SK-N-SH (cell line): ENCODE results near the gene MAN1B1. TPM values are rescaled to one million over a fixed set of nuclear protein-coding genes. Genes with fewer than 3 reads are reported as not detected.
A peak's percentile ranks its signal among the peaks of the same experiment; 100 is the strongest.

Source experiments
- CTCF ChIA-PET: fragments of 300-600, 350-600 bp; formaldehyde crosslinking; extraction: SDS; loops from one replicate; lab custom pipeline; 2021; lab: Yijun Ruan, JAX
- POLR2A ChIA-PET: fragments of 350-600 bp; sonication (Branson Sonifier 250); formaldehyde crosslinking; extraction: SDS; loops from one replicate; lab custom pipeline; 2020; ENCODE audit warnings: antibody characterized with exemption, inconsistent platforms; lab: Yijun Ruan, JAX
- DNase-seq: peaks from one replicate; pipeline ENCODE4 v3.0.0; 2012
- H2AFZ ChIP-seq: fragments of 200-600 bp; sonication (generic); 2 replicates; pipeline ENCODE4 v1.8.1; 2016; ENCODE audit warnings: antibody characterized with exemption, mild to moderate bottlenecking, low read depth
- H3F3A ChIP-seq: fragments of 200-600 bp; sonication (generic); replicated peaks from 2 replicates; pipeline ENCODE3; 2016; ENCODE audit warnings: antibody characterized with exemption, mild to moderate bottlenecking; ENCODE audit not compliant: insufficient read depth
- H3K27ac ChIP-seq, 2 experiments: fragments of 200-500 bp in 1 of 2; fragments of 200-600 bp in 1 of 2; sonication (Bioruptor generic) in 1 of 2; sonication (generic), shearing (Covaris generic) in 1 of 2; 2 replicates each; pipeline versions ENCODE4 v1.5.1 to v1.6.1; 2014 to 2016; ENCODE audit warnings: low read depth in 2 of 2, inconsistent platforms in 1 of 2, low read length in 1 of 2, mild to moderate bottlenecking in 1 of 2, mixed read lengths in 1 of 2
- H3K27me3 ChIP-seq: fragments of 200-600 bp; sonication (generic), shearing (Covaris generic); 2 replicates; pipeline ENCODE4 v1.6.1; 2016; ENCODE audit warnings: mixed run types; ENCODE audit not compliant: insufficient read depth
- H3K36me3 ChIP-seq, 2 experiments: fragments of 200-500 bp in 1 of 2; fragments of 200-600 bp in 1 of 2; sonication (Bioruptor generic) in 1 of 2; sonication (generic) in 1 of 2; replicated peaks in 1 of 2; 2 replicates each; pipeline versions ENCODE3 to v1.5.1; 2014 to 2016; ENCODE audit warnings: low read length in 1 of 2, mild to moderate bottlenecking in 1 of 2; ENCODE audit not compliant: insufficient read depth in 2 of 2, control insufficient read depth in 1 of 2
- H3K4me1 ChIP-seq, 2 experiments: fragments of 200-500 bp in 1 of 2; fragments of 200-600 bp in 1 of 2; sonication (Bioruptor generic) in 1 of 2; sonication (generic), shearing (Covaris generic) in 1 of 2; 2 replicates each; pipeline versions ENCODE4 v1.5.1 to v1.6.1; 2014 to 2016; ENCODE audit warnings: low read depth in 1 of 2, low read length in 1 of 2, mixed run types in 1 of 2; ENCODE audit not compliant: insufficient read depth in 2 of 2, control insufficient read depth in 1 of 2
- H3K4me2 ChIP-seq: fragments of 200-600 bp; sonication (generic), shearing (Covaris generic); 2 replicates; pipeline ENCODE4 v1.6.1; 2017; ENCODE audit warnings: mixed run types
- H3K4me3 ChIP-seq, 2 experiments: fragments of 200-500 bp in 1 of 2; fragments of 200-600 bp in 1 of 2; sonication (Bioruptor generic) in 1 of 2; sonication (generic), shearing (Covaris generic) in 1 of 2; 2 replicates each; pipeline versions ENCODE4 v1.5.1 to v1.8.1; 2014 to 2016; ENCODE audit warnings: low read depth in 2 of 2, inconsistent platforms in 1 of 2, low read length in 1 of 2, mild to moderate bottlenecking in 1 of 2, mixed read lengths in 1 of 2, moderate library complexity in 1 of 2
- H3K79me2 ChIP-seq: fragments of 200-600 bp; sonication (generic); 2 replicates; pipeline ENCODE4 v1.8.1; 2017; ENCODE audit warnings: mild to moderate bottlenecking; ENCODE audit not compliant: insufficient read depth
- H3K9ac ChIP-seq: fragments of 200-600 bp; sonication (generic); 2 replicates; pipeline ENCODE4 v1.6.1; 2017; ENCODE audit warnings: mixed run types
- H3K9me2 ChIP-seq: fragments of 200-600 bp; sonication (generic); 2 replicates; pipeline ENCODE4 v1.6.1; 2017; ENCODE audit warnings: mixed run types
- H3K9me3 ChIP-seq: fragments of 200-600 bp; sonication (generic); 2 replicates; pipeline ENCODE4 v1.6.1; 2017; ENCODE audit warnings: mixed run types, mild to moderate bottlenecking, moderate library complexity
- H4K20me1 ChIP-seq: fragments of 200-600 bp; sonication (generic); 2 replicates; pipeline ENCODE4 v1.6.1; 2017; ENCODE audit warnings: mild to moderate bottlenecking, mixed run types; ENCODE audit not compliant: insufficient read depth
- CHD2 ChIP-seq: fragments of 150-350 bp; IDR thresholded peaks from 2 replicates; pipeline ENCODE4 v1.6.1; 2018; ENCODE audit warnings: low read length; ENCODE audit not compliant: partially characterized antibody
- ELF1 ChIP-seq: IDR thresholded peaks from 2 replicates; pipeline ENCODE4 v1.4.0; 2012
- EP300 ChIP-seq, 2 experiments: IDR thresholded peaks; 2 replicates each; pipeline versions ENCODE4 v1.4.0 to v1.6.1; 2012; ENCODE audit warnings: borderline replicate concordance in 1 of 2, low read depth in 1 of 2, low read length in 1 of 2
- EZH2phosphoT487 ChIP-seq: fragments of 200-600 bp; sonication (generic); IDR thresholded peaks from 2 replicates; pipeline ENCODE4 v1.6.1; 2017; ENCODE audit warnings: low read depth, mixed run types, mild to moderate bottlenecking, antibody characterized with exemption, moderate library complexity, borderline replicate concordance
- FOSL2 ChIP-seq: IDR thresholded peaks from 2 replicates; pipeline ENCODE4 v1.4.0; 2012; ENCODE audit warnings: low read depth, mild to moderate bottlenecking, moderate library complexity, borderline replicate concordance
- FOXJ3 ChIP-seq: sonication (generic); formaldehyde crosslinking; IDR thresholded peaks from 2 replicates; pipeline ENCODE4 v1.5.1; 2020; ENCODE audit warnings: mild to moderate bottlenecking, missing genetic modification reagents
- FOXM1 ChIP-seq: IDR thresholded peaks from 2 replicates; pipeline ENCODE4 v1.4.0; 2012; ENCODE audit warnings: low read depth, mild to moderate bottlenecking
- GATA2 ChIP-seq: sonication (generic); formaldehyde crosslinking; IDR thresholded peaks from 2 replicates; pipeline ENCODE4 v1.5.0; 2020; ENCODE audit warnings: mild to moderate bottlenecking, missing genetic modification reagents
- JUND ChIP-seq: IDR thresholded peaks from 2 replicates; pipeline ENCODE4 v1.4.0; 2012
- MEF2A ChIP-seq: IDR thresholded peaks from 2 replicates; pipeline ENCODE4 v1.4.0; 2012; ENCODE audit warnings: low read depth, borderline replicate concordance
- NFIC ChIP-seq: IDR thresholded peaks from 2 replicates; pipeline ENCODE4 v1.4.0; 2012; ENCODE audit warnings: borderline replicate concordance
- NRF1 ChIP-seq: IDR thresholded peaks from 2 replicates; pipeline ENCODE4 v1.6.1; 2012; ENCODE audit warnings: low read depth, mild to moderate bottlenecking, low read length
- POLR2AphosphoS5 ChIP-seq: IDR thresholded peaks from 2 replicates; pipeline ENCODE4 v1.6.1; 2012; ENCODE audit warnings: low read depth, low read length
- RAD21 ChIP-seq: IDR thresholded peaks from 2 replicates; pipeline ENCODE4 v1.6.1; 2012; ENCODE audit warnings: mild to moderate bottlenecking, low read length
- RCOR1 ChIP-seq: fragments of 150-350 bp; IDR thresholded peaks from 2 replicates; pipeline ENCODE4 v1.6.1; 2017; ENCODE audit warnings: antibody characterized with exemption, low read length
- RFX5 ChIP-seq: IDR thresholded peaks from 2 replicates; pipeline ENCODE4 v1.6.1; 2012; ENCODE audit warnings: mild to moderate bottlenecking, improper control_type of control experiment, low read length
- RXRA ChIP-seq: IDR thresholded peaks from 2 replicates; pipeline ENCODE4 v1.4.0; 2012; ENCODE audit warnings: low read depth, mild to moderate bottlenecking, borderline replicate concordance
- SIN3A ChIP-seq: IDR thresholded peaks from 2 replicates; pipeline ENCODE4 v1.6.1; 2012; ENCODE audit warnings: low read depth, mild to moderate bottlenecking, low read length, moderate library complexity, borderline replicate concordance
- SMC3 ChIP-seq: IDR thresholded peaks from 2 replicates; pipeline ENCODE4 v1.6.1; 2012; ENCODE audit warnings: low read depth, low read length, improper control_type of control experiment
- TEAD4 ChIP-seq: IDR thresholded peaks from 2 replicates; pipeline ENCODE4 v1.4.0; 2012; ENCODE audit warnings: mild to moderate bottlenecking, borderline replicate concordance; ENCODE audit not compliant: insufficient read depth
- YY1 ChIP-seq: IDR thresholded peaks from 2 replicates; pipeline ENCODE4 v1.4.0; 2012; ENCODE audit warnings: low read depth, mild to moderate bottlenecking
- WGBS: methylation state at CpG from one replicate; pipeline ENCODE4 v1.1.6; 2017; ENCODE audit warnings: low lambda C conversion rate; 5-methylcytosine and 5-hydroxymethylcytosine counted together
- polyA plus RNA-seq, 3 experiments: library from polyadenylated mRNA; depleted of rRNA; stranded (reverse); fragments of >200 nt; gene quantifications; 2 replicates each; pipeline ENCODE4 v1.2.3, GENCODE V29; 2012
- TF ChIP-seq, protein P1 (sequence below): IDR thresholded peaks from 2 replicates; pipeline ENCODE4 v1.4.0; 2012; ENCODE audit warnings: low read depth, borderline replicate concordance
- TF ChIP-seq, protein P2 (sequence below): IDR thresholded peaks from 2 replicates; pipeline ENCODE4 v1.4.0; 2012; ENCODE audit warnings: low read depth
- TF ChIP-seq, protein P3 (sequence below): IDR thresholded peaks from 2 replicates; pipeline ENCODE4 v1.6.1; 2012; ENCODE audit warnings: mild to moderate bottlenecking, low read depth, low read length, moderate library complexity
- TF ChIP-seq, protein P4 (sequence below): IDR thresholded peaks from 2 replicates; pipeline ENCODE4; 2012
- TF ChIP-seq, protein P5 (sequence below): fragments of 150-350 bp; IDR thresholded peaks from 2 replicates; pipeline ENCODE4 v1.6.1; 2016; ENCODE audit warnings: mild to moderate bottlenecking, low read depth, low read length

MAN1B1 gene
- polyA plus RNA-seq, 1 of the 3 experiments (the other 2 are of a cell fraction): 57.8 TPM

DNA sequence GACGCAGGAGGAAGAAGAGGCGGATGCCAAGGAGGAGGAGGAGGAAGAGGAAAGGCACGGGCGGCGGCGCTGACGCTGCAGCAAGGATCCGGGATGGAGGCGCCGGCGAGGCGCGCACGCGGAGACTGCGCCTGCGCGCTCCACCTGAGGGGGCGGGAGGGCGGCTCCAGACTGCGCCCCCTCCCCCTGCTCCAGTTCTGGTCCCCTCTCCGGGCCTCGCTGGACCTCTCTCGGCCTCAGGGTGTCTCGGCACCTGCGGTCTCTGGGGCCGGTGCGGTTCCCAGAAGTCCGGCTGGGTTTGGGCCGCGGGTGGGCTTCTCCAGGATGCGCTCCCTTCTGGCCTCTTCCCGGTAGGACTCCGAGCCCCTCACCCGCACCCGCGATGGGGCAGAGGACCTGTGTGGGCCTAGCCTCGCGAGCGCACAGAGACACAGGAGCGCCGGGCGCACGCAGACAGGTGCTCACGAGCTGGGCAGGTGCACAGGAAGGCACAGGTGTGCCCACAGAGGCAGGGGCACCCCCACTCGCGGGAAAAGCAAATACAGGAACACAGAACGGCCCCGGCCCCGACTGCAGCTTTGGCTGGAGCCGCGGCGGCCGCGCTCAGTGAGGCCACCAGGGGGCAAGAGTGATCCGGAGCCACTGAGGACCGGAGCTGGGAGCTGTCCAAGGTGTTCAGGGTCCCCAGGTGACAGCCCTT, 40.5 kb upstream of the MAN1B1 start, which contains the start of gene NPDC1:
Gene NPDC1 (minus strand): TSS at position 90 of the 700 bp plus-strand sequence. CDS start 188 bp downstream, outside the sequence.
- peak within 1 kb of the TSS; percentile 62 to 73 for H3K4me3 ChIP-seq
- H3K27ac ChIP-seq: peak within 1 kb of the TSS in 1 of 2 experiments; percentile 78; a peak in 2 of 4 replicates
- no peaks in the 10 kb centered on the region for H3K36me3 ChIP-seq
- 0 out of 2 replicates have a peak, but pooled peaks cover 5% of the 10 kb centered on the region for H3K27me3 ChIP-seq
- no peaks in the 10 kb centered on the region for H3K9me3 ChIP-seq
- H3F3A ChIP-seq: peaks cover 3% of the 10 kb centered on the region
- H2AFZ ChIP-seq: peak within 1 kb of the TSS; percentile 84; the same call in 1 of the 2 replicates
- no peaks in the 10 kb centered on the region for H3K79me2 ChIP-seq
- H3K4me1 ChIP-seq: peaks cover 11 to 25% of the 10 kb centered on the region in 2 experiments; a peak in 2 of 4 replicates
- H3K9me2 ChIP-seq: no peaks in the 10 kb centered on the region
- H3K4me2 ChIP-seq: peak within 1 kb of the TSS; percentile 96
- CTCF ChIA-PET: interaction anchor here (0.5 to 19.8 kb wide), 32 partner anchors 9 to 317 kb away, joined by 3 to 803 read pairs (median 5); partner anchors contain the start of genes ABCA2, C8G, CYSRT1 and DPP7
- peaks cover 26% of the 10 kb centered on the region for H4K20me1 ChIP-seq
- WGBS: 4% methylated on average over 16 of the region's 57 CpGs
- peak; percentile 96 for DNase-seq
- POLR2A ChIA-PET: interaction anchor here (1.3 to 1.7 kb wide), 4 partner anchors 9 to 40 kb away, joined by 4 to 12 read pairs (median 8); partner anchors contain the start of genes MAN1B1 and SAPCD2
- H3K9ac ChIP-seq: peak within 1 kb of the TSS; percentile 41
- TF ChIP-seq RXRA: no peak
- TF ChIP-seq EP300 (IDR thresholded peaks at IDR 0.05; ENCODE audit: borderline replicate concordance in 1 of 2, low read depth in 1 of 2, low read length in 1 of 2): no peak
- TF ChIP-seq JUND: no peak
- TF ChIP-seq, protein P1, sequence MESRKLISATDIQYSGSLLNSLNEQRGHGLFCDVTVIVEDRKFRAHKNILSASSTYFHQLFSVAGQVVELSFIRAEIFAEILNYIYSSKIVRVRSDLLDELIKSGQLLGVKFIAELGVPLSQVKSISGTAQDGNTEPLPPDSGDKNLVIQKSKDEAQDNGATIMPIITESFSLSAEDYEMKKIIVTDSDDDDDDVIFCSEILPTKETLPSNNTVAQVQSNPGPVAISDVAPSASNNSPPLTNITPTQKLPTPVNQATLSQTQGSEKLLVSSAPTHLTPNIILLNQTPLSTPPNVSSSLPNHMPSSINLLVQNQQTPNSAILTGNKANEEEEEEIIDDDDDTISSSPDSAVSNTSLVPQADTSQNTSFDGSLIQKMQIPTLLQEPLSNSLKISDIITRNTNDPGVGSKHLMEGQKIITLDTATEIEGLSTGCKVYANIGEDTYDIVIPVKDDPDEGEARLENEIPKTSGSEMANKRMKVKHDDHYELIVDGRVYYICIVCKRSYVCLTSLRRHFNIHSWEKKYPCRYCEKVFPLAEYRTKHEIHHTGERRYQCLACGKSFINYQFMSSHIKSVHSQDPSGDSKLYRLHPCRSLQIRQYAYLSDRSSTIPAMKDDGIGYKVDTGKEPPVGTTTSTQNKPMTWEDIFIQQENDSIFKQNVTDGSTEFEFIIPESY: no peak
- no peak; the same call in 1 of the 2 replicates for TF ChIP-seq YY1
- TF ChIP-seq RAD21: peak; percentile 75
- TF ChIP-seq SMC3: peak; percentile 83
- no peak for TF ChIP-seq FOSL2
- no peak for TF ChIP-seq MEF2A
- TF ChIP-seq SIN3A: peak; percentile 88
- TF ChIP-seq TEAD4: no peak
- TF ChIP-seq, protein P2, sequence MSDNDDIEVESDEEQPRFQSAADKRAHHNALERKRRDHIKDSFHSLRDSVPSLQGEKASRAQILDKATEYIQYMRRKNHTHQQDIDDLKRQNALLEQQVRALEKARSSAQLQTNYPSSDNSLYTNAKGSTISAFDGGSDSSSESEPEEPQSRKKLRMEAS: peak; percentile 30; the same call in 1 of the 2 replicates
- TF ChIP-seq NRF1: peak; percentile 29; the same call in 1 of the 2 replicates
- TF ChIP-seq NFIC: no peak
- TF ChIP-seq, protein P3, sequence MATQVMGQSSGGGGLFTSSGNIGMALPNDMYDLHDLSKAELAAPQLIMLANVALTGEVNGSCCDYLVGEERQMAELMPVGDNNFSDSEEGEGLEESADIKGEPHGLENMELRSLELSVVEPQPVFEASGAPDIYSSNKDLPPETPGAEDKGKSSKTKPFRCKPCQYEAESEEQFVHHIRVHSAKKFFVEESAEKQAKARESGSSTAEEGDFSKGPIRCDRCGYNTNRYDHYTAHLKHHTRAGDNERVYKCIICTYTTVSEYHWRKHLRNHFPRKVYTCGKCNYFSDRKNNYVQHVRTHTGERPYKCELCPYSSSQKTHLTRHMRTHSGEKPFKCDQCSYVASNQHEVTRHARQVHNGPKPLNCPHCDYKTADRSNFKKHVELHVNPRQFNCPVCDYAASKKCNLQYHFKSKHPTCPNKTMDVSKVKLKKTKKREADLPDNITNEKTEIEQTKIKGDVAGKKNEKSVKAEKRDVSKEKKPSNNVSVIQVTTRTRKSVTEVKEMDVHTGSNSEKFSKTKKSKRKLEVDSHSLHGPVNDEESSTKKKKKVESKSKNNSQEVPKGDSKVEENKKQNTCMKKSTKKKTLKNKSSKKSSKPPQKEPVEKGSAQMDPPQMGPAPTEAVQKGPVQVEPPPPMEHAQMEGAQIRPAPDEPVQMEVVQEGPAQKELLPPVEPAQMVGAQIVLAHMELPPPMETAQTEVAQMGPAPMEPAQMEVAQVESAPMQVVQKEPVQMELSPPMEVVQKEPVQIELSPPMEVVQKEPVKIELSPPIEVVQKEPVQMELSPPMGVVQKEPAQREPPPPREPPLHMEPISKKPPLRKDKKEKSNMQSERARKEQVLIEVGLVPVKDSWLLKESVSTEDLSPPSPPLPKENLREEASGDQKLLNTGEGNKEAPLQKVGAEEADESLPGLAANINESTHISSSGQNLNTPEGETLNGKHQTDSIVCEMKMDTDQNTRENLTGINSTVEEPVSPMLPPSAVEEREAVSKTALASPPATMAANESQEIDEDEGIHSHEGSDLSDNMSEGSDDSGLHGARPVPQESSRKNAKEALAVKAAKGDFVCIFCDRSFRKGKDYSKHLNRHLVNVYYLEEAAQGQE: peak; percentile 98
- TF ChIP-seq FOXM1: no peak
- TF ChIP-seq ELF1: no peak
- 0 out of 2 replicates have a peak, but pooled peaks have one; percentile 10 for TF ChIP-seq RCOR1
- TF ChIP-seq, protein P4, sequence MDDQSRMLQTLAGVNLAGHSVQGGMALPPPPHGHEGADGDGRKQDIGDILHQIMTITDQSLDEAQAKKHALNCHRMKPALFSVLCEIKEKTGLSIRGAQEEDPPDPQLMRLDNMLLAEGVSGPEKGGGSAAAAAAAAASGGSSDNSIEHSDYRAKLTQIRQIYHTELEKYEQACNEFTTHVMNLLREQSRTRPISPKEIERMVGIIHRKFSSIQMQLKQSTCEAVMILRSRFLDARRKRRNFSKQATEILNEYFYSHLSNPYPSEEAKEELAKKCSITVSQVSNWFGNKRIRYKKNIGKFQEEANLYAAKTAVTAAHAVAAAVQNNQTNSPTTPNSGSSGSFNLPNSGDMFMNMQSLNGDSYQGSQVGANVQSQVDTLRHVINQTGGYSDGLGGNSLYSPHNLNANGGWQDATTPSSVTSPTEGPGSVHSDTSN: no peak
- no peak for TF ChIP-seq RFX5
- TF ChIP-seq EZH2phosphoT487: no peak
- TF ChIP-seq, protein P5, sequence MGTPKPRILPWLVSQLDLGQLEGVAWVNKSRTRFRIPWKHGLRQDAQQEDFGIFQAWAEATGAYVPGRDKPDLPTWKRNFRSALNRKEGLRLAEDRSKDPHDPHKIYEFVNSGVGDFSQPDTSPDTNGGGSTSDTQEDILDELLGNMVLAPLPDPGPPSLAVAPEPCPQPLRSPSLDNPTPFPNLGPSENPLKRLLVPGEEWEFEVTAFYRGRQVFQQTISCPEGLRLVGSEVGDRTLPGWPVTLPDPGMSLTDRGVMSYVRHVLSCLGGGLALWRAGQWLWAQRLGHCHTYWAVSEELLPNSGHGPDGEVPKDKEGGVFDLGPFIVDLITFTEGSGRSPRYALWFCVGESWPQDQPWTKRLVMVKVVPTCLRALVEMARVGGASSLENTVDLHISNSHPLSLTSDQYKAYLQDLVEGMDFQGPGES: no peak
- peak; percentile 9 for TF ChIP-seq CHD2
- TF ChIP-seq GATA2 (CRISPR knock-in tag): no peak
- no peak for TF ChIP-seq FOXJ3 (CRISPR knock-in tag)
- TF ChIP-seq POLR2AphosphoS5: no peak
